Ishikawa (cell line): ENCODE measurements around the gene CUBN.

ENCODE experiments used
- USF1 ChIP-seq: IDR thresholded peaks from 2 replicates; pipeline ENCODE4 v1.6.1; 2012
- ZBTB7A ChIP-seq: IDR thresholded peaks from 2 replicates; pipeline ENCODE4 v1.6.1; 2012; ENCODE audit warnings: low read depth

GRCh38 chr10:16904639-16905061 is 225.0 kb downstream of the CUBN start:
- TF ChIP-seq ZBTB7A (no peak), USF1 (no peak)
